NCI-H526 treated with DMSO at 0.1 percent for 48 hours (cell line): Measurements from ENCODE around the gene PALM3.
"Not testable (repeated sequence)": the region's sequence is repeated elsewhere in the genome, so short reads cannot be mapped to it uniquely, and the experiment has no call there.

ENCODE experiments used
- DNase-seq: peaks from one replicate; lab custom pipeline; 2025; lab: John Stamatoyannopoulos, UW

Gene PALM3

DNA sequence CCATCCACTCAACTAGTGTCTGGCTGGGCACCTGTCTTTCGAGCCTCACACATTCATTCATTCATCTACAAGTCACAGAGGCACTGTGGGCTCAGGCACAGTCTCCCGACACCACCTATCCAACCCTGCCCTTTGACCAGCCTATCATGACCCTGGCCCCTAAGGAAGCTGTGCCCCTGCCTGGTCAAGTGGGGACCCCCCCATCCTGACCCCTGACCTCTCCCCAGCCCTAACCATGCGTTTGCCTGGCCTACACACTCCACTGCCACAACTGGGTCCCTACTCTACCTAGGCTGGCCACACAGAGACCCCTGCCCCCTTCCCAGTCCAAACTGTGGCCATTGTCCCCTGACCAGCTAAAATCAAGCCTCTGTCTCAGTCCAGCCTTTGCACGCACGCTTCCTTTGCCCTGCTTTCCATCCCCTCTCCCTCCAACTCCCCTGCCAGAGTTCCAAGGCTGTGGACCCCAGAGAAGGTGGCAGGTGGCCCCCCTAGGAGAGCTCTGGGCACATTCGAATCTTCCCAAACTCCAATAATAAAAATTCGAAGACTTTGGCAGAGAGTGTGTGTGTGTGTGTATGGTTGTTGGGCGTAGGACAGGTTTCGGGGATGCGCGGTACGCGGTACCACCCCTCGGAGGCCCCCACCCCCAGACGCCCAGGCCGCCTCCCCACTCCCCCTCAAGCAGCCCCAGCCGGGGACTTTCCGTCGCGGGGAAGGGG lies 30.7 kb downstream of the PALM3 start:
- DNase-seq = no peak

DNA sequence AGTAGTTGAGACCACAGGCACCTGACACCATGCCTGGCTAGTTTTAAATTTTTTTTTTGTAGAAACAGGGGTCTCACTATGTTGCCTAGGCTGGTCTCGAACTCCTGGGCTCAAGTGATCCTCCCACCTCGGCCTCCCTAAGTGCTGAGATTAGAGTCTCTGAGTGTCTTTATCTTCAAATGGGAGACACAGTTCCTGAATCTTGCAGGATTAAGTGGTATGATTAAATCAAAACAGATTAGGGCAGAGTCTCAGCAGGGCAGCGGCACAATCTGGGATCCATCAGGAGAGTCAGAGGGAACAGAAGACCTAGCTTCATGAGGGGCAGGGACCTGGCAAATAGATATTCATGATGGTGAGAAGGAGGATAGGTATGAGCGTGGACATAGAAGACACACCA lies 33.0 kb downstream of the PALM3 start:
- DNase-seq = no peak

DNA sequence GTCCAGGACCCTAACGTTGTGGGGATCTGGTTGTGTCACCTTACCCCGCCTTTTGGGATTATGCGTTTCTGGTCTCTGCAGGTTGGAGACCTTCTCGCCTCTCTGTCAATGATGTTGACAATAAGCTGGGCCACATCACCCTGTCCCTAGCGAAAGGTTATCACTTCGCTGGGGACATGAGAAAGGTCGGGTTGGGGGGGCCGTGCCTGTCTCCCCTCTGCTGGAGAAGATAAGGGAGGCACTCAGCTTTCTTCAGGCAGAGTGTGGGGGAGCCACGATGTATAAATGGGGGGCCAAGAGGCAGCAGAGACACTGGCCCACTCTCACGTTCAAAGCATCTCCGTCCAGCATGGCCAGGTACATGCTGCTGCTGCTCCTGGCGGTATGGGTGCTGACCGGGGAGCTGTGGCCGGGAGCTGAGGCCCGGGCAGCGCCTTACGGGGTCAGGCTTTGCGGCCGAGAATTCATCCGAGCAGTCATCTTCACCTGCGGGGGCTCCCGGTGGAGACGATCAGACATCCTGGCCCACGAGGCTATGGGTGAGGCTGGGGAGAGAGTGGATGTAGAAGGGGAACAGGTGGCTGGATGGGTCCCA lies 33.9 kb downstream of the PALM3 start, which contains the start of gene RLN3:
RLN3 (plus strand) TSS at position 293 of the 595 bp plus-strand sequence; CDS start at position 350, 57 bp downstream.
- no peak for DNase-seq

DNA sequence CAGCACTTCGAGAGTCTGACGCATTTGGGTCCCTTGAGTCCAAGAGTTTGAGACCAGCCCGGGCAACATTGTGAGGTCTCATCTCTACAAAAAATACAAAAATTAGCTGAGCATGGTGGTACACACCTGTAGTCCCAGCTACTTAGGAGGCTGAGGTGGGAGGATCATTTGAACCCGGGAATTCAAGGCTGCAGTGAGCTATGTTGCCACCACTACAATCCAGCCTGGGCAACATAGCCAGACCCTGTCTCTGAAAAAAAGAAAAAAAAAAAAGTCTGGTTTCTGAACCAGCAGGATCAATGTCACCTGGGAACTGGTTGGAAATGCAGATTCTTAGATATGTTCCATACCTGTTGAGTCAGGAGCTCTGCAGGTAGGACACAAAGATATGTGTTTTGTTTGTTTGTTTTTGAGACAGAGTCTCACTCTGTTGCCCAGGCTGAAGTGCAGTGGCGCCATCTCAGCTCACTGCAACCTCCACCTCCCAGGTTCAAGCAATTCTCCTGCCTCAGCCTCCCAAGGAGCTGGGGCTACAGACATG lies 35.2 kb downstream of the PALM3 start:
- DNase-seq = not testable (repeated sequence)

DNA sequence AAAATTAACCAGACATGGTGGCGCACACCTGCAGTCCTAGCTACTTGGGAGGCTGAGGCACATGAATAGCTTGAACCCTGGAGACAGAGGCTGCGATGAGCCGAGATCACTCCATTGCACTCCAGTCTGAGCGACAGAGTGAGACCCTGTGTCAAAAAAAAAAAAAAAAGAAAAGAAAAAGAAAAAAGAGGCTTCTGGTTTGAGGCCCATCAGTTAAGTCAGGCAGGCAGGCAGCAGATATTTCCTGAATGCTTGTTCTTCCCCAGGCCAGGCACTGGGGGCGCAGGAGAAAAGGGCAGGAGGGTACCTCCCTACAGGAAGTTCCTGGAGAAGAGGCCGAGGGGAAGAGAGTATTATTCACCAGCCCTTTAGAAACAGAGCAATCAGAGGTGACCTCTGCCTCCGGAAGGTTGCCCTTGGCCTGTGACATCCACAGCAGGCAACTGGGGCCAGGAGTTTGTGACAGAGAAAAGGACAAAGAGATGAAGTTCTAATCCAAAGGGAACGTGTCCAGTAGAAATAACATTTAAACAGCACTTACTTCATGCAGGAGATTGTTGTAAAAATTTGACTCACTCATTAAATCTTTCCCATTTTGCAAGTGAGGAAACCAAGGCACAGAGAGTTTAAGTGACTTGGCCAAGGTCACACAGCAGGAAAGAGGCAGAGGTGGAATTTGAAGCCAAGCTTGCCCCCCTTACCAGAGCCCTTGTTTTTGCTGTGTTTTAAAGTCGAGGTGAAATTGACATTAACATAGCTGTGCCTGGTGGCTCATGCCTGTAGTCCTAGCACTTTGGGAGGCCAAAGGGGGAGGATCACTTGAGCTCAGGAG lies 38.3 kb downstream of the PALM3 start:
- DNase-seq = no peak

DNA sequence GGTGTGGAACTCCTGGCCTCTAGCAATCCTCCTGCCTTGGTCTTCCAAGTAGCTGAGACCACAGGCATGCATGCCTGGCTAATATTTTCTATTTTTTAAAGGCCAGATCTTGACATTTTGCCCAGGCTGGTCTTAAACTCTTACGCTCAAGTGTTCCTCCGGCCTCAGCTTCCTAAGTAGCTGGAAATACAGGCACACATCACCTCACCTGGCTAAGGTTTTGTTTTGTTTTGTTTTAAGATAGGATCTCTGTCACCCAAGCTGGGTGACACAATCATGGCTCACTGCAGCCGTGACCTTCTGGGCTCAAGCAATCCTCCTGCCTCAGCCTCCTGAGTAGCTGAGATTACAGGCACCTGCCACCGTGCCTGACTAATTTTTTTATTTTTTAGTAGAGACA lies 39.4 kb downstream of the PALM3 start:
- no peak for DNase-seq

DNA sequence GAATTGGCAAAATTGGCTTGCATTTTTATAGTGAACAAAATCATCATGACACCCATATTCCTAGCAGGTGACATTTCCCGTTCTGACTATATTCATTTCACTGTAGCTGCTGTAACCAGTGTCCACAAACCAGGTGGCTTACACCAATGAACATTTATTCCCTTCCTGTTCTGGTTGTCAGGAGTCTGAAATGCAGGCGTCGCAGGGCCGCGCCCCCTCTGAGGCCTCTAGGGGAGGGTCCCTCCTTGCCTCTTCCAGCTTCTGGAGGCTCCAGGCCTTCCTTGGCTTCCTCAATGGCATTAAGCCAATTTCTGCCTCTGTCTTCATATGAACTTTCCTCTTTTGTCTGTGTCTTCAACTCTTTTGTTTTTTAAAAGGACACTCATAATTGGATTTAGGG lies 40.4 kb downstream of the PALM3 start:
- no peak for DNase-seq

DNA sequence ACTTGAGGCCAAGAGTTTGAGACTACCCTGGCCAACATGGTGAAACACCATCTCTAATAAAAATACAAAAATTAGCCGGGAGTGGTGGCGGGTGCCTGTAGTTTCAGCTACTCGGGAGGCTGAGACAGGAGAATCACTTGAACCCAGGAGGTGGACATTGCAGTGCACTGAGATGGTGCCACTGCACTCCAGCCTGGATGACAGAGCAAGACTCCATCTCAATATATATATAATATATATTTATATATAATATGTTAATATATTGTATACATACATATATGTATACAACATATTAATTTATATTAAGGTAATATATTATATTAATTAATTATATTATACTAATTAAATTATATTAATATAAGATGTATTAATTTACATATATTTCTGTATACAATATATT lies 42.1 kb downstream of the PALM3 start:
- not testable (repeated sequence) for DNase-seq

DNA sequence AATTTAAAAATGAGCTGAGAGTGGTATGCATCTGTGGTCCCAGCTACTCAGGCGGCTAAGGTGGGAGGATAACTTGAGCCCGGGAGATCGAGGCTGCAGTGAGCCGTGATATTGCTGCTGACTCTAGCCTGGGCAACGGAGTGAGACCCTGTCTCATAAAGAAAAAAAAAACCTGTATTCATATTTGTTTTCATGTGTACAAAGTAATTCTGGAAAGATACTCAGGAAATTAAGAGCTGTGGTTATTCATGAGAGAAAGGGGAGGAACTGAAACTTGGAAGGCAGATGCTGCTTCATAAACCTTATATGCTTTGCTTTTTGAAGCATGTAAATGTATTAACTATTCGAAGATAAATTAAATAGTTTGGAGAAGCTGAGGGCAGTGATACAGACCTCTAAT lies 42.8 kb downstream of the PALM3 start:
- no peak for DNase-seq

DNA sequence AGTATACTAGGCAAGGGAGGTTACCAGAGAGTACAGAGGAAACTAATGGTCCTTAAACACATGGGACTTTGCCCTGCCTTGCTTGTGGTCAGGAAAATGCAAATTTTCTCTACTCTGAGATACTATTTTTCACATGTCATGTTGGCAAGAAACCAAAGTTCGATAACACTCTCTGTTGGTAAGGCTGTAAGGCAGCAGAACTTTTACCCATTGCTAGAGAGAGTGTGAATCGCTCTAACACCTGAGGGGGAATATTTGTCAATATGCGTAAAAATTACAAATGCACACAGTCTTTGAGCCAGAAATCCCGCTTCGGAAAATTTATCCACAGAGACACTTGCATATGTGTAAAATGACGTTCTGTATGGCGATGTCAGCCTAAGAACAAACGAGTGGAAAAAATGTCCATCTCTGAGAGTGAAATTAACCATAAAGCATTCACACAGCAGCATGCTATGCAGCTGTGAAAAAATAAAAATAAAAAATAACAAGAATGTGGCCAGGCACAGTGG lies 46.3 kb downstream of the PALM3 start:
- peak; percentile 64 for DNase-seq

DNA sequence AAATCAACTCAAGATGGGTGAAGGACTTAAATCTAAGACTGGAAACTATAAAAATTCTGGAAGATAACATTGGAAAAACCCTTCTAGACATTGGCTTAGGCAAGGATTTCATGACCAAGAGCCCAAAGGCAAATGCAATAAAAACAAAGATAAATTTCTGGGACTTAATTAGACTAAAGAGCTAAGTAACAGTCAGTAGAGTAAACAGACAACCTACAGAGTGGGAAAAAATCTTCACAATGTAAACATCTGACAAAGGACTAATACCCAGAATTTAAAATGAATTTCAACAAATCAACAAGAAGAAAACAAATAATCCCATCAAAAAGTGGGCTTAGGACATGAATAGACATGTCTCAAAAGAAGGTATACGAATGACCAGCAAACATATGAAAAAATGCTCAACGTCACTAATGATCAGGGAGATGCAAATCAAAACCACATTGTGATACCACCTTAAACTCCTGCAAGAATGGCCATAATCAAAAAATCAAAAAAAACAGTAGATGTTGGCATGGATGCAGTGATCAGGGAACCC lies 49.4 kb downstream of the PALM3 start:
- DNase-seq = no peak

DNA sequence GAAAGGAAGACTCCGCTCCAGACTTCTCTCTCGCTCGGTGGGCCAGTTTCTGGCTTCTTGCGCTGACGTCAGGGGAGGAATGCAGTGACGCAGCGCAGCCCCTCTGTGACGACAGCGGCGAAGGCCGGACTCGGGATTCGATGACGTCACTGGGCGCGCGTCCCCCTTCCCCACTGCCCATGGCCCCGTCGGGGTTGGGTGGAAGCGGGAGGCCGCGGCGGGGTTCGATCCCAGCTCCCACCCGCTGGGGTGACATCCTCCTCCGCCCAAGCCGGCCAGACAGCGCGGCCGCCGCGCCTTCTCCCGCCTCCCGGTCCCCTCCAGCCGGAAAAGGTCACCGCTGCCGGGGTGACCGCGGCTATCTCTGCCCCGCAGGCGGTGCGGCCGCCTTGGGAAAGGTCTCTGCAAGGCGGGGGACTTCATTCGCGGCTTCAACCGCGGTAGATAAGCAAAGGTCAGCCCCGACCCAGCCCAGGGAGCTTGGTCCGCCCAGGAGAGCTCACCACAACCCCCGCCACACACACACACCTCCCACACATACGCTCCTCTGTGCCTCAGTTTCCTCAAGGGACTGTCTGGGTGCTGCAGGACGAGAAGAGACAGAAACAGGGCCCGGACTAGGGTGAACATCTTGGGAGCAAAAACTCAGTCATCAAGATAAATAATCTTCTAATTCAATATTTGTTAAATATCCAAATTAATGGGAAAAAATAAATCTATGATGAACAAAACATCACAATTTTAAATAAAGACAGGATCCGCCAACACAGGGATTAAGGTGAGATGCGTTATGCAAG lies 54.9 kb downstream of the PALM3 start:
- DNase-seq = no peak

DNA sequence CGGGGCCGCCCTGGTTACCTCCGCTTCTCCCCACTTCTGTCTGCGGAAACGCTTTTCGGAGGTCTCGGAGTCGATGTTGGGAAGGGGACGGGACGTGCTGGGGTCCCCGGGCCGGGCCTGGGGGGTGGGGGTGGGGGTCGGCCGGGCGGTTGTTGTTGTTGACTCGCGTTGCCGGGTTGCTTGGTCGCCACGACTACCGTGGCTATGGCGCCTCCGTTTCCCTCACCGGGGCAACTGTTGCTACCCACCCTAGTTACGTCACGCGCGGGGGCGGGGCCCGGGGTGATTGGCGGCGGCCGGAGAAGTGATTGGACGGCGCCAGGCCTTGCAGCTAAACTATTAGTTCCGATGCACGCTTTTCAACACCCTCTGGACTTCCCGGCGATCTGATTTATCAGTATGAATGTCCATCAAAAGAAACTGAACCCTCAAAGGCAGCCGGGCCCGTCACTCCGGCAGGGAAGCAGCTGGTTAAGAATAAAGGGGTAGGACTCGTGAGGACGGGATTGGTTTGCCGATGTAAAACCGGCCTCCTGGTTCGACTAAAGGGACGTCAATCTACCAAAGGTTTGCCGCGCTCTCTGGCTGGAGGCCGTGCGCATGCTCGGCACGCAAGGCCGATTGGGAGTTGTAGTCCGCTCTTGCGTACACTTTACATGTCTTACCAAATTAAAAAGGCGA lies 55.7 kb downstream of the PALM3 start, which contains the start of gene RFX1:
RFX1 (minus strand) TSS at position 236 of the 681 bp plus-strand sequence. CDS start 12,477 bp downstream, outside the sequence.
- peak; percentile 97 for DNase-seq

DNA sequence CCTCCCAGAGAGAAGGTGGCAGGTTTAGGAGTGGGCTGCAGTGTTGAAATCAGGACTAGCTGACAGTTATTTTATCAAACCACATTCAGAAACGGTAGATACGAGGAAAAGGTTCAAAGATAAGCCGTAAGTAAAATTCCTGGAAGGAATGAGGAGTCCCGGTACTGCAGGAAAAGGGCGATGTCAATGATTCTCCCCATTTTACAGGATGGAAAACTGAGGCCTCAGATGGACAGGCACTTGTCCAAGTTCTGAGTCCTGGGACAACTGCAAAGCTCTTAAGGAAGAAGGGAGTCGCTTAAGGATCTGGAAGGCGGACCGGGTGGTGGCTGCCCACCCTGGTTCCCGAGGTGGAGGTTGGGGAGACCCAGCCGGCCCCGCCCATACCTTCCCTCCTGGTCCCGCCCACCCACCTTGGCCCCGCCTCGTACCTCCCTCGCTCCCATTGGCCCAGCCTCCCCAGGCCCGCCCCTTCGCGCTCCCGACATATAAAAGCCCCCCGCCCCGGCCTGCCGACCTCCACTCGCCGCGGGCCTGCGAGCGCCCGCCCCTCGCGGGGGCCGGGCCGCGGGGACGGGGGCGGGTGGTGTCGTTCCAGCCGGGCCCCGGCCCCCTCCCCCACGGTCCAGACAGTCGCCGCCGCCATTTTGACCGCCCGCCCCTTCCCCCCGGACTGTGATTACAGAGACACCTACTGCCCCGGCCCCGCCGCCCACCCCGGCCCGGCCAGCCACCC lies 56.4 kb downstream of the PALM3 start:
- DNase-seq = peak; percentile 21

DNA sequence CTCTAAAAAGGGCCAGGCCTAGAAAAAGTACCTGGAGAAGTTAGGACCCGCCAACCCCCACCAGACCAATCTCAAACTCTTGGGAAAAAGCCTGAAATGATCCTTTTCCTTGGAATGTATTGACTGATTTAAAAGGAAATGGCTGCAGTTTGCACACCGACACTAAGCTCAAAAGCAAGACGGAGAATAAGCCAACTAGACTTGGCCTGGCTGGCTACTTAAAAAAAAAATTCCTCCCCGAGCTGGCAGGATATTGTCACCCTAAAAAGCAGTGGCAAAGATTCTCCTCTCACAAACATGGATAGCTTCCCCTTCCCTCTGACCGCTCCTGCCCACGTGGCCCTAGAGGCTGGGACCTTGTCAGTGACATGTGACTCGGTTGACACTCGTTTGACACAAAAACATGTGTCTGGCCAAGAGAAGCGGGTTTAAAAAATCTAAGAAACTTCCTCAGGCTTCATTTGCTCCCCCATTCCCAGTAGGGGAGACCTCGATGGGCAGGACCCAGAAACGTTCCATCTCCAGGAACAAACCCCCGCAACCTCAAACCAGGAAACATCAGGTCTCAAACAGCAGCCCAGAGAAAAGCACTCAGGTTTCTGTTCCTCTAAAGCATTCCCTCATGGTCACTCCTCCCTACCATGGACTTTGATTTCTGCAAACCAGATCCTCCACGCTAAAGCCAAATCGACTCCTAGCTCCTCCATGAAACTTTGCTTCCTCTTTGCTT lies 57.1 kb downstream of the PALM3 start:
- no peak for DNase-seq
